Left lung (tissue), 10 donors: Measurements from ENCODE around the gene MARCHF4. TPM values are rescaled to one million over a fixed set of nuclear protein-coding genes. Genes with fewer than 3 reads are reported as not detected.
A peak's percentile ranks its signal among the peaks of the same experiment; 100 is the strongest.

ENCODE experiments used
- ATAC-seq: fragments of 200-7000 bp; cut with Tn5 transposase; one replicate; pipeline ENCODE4 v1.9.1; 2020; ENCODE audit warnings: moderate library complexity
- DNase-seq, 4 donors: peaks; one replicate each; pipeline ENCODE4 v3.0.0-alpha.2; 2013 to 2020
- H3K27ac ChIP-seq, 2 donors: fragments of 200-600 bp; sonication (generic) in 1 of 2; one replicate each; pipeline versions ENCODE4 v1.5.0 to v1.8.0; 2020 to 2021
- H3K27me3 ChIP-seq, 2 donors: fragments of 200-600 bp; sonication (generic) in 1 of 2; one replicate each; pipeline versions ENCODE4 v1.5.0 to v1.8.0; 2020 to 2021
- H3K36me3 ChIP-seq, 2 donors: fragments of 200-600 bp; sonication (generic) in 1 of 2; one replicate each; pipeline versions ENCODE4 v1.5.0 to v1.8.0; 2020 to 2021
- H3K4me1 ChIP-seq, 2 donors: fragments of 200-600 bp; one replicate each; pipeline ENCODE4 v1.8.0; 2021
- H3K4me3 ChIP-seq, 2 donors: fragments of 200-600 bp; sonication (generic) in 1 of 2; one replicate each; pipeline versions ENCODE4 v1.5.0 to v1.8.0; 2020 to 2021; ENCODE audit warnings: mild to moderate bottlenecking in 1 of 2
- H3K9me3 ChIP-seq, 2 donors: fragments of 200-600 bp; sonication (generic) in 1 of 2; one replicate each; pipeline versions ENCODE4 v1.5.0 to v1.8.0; 2020 to 2021
- intact Hi-C, 2 donors: fragments of 100-400 bp; cut with DNase I; formaldehyde crosslinking; loops; one replicate each; pipeline versions ENCODE4 v1.11.2 to v1.14.2; 2022
- polyA plus RNA-seq, 6 donors: library from polyadenylated mRNA; unstranded; fragments of 120-200 nt; gene quantifications; one replicate each; pipeline ENCODE4 v1.2.1, GENCODE V29; 2013; ENCODE audit not compliant: insufficient read length in 6 of 6
- total RNA-seq, 2 donors: library from RNA; stranded (reverse); fragmentation: NEBNext Ultra II Directional; extraction: Animal tissue kit (Norgen Biotek cat#: 25700); gene quantifications; one replicate each; pipeline ENCODE4 v1.2.1, GENCODE V29; 2021
- TF ChIP-seq, protein P1 (sequence below), 2 donors: fragments of 200-600 bp; sonication (generic) in 1 of 2; IDR thresholded peaks; one replicate each; pipeline versions ENCODE4 v1.5.0 to v1.8.0; 2021; ENCODE audit warnings: antibody characterized with exemption in 2 of 2
- donor health status: DM: no; HTN: yes; CAD: no.
- donor health status: DM: no; HTN: no; CAD: no.

MARCHF4 gene
- total and polyA plus RNA-seq, 8 donors = 0.15 to 0.61 (median 0.22) TPM; not detected in 1

DNA sequence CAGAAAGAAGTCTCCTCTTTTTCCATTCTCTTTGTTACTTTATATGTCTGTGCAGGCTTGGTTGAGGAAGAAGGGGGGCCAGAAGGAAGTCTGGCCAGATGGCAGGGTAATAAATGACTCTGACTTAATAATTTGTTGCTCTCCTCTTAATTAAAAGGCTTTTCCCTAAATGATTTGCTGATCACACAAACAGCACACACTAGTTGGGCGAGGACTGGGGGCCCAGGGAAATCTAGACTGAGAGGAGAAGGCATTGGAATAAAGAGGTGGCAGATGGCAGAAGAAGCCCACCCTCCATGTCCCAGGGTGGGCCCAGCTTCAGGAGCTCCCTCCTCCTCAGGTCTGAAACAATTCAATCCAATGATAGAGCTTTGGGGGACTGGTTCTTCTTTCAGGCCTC is 27.3 kb upstream of the MARCHF4 start:
- H3K9me3 ChIP-seq = no peaks in the 10 kb centered on the region
- no peaks in the 10 kb centered on the region for H3K4me1 ChIP-seq
- intact Hi-C loops = no loop called here
- no peaks in the 10 kb centered on the region for H3K36me3 ChIP-seq
- ATAC-seq (no peak), DNase-seq (no peak)
- TF ChIP-seq, protein P1, sequence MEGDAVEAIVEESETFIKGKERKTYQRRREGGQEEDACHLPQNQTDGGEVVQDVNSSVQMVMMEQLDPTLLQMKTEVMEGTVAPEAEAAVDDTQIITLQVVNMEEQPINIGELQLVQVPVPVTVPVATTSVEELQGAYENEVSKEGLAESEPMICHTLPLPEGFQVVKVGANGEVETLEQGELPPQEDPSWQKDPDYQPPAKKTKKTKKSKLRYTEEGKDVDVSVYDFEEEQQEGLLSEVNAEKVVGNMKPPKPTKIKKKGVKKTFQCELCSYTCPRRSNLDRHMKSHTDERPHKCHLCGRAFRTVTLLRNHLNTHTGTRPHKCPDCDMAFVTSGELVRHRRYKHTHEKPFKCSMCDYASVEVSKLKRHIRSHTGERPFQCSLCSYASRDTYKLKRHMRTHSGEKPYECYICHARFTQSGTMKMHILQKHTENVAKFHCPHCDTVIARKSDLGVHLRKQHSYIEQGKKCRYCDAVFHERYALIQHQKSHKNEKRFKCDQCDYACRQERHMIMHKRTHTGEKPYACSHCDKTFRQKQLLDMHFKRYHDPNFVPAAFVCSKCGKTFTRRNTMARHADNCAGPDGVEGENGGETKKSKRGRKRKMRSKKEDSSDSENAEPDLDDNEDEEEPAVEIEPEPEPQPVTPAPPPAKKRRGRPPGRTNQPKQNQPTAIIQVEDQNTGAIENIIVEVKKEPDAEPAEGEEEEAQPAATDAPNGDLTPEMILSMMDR (IDR thresholded peaks at IDR 0.05) = no peak
- H3K4me3 ChIP-seq = no peak overlapping the region
- no peaks in the 10 kb centered on the region for H3K27me3 ChIP-seq
- no peak overlapping the region for H3K27ac ChIP-seq

DNA sequence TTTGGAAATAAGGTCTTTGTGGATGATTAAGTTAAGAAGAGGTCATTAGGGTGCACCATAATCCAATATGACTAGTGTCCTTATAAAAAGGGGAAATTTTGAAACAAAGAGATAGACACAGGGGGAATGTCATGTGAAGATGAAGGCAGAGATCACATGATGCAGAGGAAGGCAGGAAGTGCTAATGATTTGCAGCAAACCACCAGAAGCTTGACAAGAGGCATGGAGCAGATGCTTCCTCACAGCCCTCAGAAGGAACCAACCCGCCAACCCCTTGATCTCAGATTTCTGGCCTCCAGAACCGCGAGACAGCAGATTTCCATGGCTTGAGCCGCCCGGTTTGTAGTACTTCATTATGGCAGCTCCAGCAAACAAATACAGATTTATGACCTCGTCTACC is 22.6 kb upstream of the MARCHF4 start:
- Histone ChIP-seq H3K27me3 (no peaks in the 10 kb centered on the region), H3K9me3 (no peaks in the 10 kb centered on the region), H3K4me1 (no peaks in the 10 kb centered on the region), H3K36me3 (no peaks in the 10 kb centered on the region), H3K4me3 (no peak overlapping the region), H3K27ac (no peak overlapping the region)
- DNase-seq = no peak
- peak; percentile 48 for ATAC-seq
- TF ChIP-seq, protein P1 (IDR thresholded peaks at IDR 0.05) = no peak
- intact Hi-C loops = no loop called here

DNA sequence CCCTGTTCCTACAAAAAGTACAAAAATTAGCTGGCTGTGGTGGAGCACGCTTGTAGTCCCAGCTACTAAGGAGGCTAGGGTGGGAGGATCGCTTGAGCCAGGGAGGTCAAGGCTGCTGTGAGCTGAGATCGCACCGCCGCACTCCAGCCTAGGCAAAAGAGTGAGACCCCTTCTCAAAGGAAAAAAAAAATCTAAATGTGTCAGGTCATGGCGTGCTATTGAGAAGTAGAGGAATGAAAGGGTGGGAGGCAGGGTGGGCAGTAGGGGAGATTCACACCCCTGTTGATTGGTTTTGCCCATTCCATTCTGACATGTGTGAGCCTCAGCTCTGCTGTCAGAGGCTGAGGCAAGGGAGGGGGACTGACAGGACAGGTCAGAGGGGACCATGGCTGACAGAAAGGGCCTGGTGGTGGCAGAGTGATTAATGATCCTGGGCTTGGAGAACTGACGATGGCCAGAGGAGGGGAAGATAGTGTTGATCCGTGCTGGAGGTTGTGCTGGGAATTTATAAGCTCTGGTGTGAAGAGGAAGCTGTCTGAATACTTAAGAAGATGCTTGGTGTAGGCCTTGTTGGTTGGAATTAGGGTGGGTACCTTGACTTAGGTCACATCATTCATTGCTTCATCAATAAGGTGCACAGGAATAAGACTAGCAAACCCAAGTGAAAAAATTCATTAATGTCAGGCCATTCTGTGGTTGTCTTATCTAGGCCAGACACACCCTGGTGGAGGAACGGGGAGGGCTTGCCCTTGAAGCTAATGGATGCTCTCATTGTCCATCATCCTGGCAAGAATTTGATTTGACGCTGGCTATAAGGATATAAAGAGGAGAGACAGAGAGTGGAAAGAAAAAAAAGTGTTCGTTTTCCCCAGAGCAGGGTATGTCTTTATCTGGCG is 20.9 kb upstream of the MARCHF4 start:
- Histone ChIP-seq H3K27ac (no peak overlapping the region), H3K36me3 (no peaks in the 10 kb centered on the region), H3K9me3 (no peaks in the 10 kb centered on the region), H3K4me1 (no peaks in the 10 kb centered on the region), H3K4me3 (no peak overlapping the region), H3K27me3 (no peaks in the 10 kb centered on the region)
- intact Hi-C loops = no loop called here
- no peak for ATAC-seq
- TF ChIP-seq, protein P1 (IDR thresholded peaks at IDR 0.05) = no peak
- no peak for DNase-seq

DNA sequence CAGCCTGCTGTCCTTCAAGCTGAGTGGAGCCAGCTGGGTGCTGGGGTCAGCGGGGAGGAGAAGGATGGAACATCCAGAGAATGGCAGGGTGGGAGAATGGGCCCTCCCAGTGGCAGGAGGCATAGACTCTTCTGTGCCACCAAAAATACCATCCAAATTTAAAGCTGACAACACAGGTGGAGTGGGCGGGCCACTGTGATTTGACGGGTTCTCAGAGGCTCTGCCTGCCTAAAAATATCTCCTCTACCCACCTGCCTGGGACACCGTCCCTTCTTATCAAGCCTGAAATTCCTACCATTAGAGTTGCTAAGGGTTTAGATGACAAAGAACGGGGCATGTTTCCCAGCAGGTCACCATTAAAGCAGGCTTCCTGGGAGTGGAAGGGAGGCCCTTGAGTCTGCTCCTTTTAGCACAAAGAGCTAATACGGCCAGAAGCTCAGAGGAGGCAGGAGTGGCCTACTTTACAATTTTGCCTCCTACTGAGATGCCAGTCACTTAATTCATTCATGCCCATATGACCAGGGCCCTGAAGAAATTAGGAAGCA is 19.8 kb upstream of the MARCHF4 start:
- intact Hi-C loops = no loop called here
- Histone ChIP-seq H3K27me3 (no peaks in the 10 kb centered on the region), H3K27ac (no peak overlapping the region), H3K9me3 (no peaks in the 10 kb centered on the region), H3K36me3 (no peaks in the 10 kb centered on the region), H3K4me1 (no peaks in the 10 kb centered on the region), H3K4me3 (no peak overlapping the region)
- no peak for DNase-seq
- no peak for ATAC-seq
- TF ChIP-seq, protein P1 (IDR thresholded peaks at IDR 0.05) = no peak

DNA sequence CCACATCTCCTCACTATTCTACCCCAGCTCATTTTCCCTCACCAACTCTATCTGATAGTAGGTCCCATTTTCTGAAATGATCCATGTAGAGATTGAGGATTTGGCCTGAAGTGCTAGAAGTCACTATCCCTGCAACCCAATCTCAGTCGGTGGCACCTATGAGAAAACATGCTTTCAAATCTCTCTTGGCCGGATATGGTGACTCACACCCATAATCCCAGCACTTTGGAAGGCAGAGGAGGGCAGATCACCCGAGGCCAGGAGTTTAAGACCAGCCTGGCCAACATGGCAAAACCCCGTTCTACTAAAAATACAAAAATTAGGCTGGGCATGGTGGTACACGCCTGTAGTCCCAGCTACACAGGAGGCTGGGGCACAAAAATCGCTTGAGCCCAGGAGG is 19.1 kb upstream of the MARCHF4 start:
- Histone ChIP-seq H3K27ac (no peak overlapping the region), H3K4me3 (no peak overlapping the region), H3K36me3 (no peaks in the 10 kb centered on the region), H3K4me1 (no peaks in the 10 kb centered on the region), H3K9me3 (no peaks in the 10 kb centered on the region), H3K27me3 (no peaks in the 10 kb centered on the region)
- intact Hi-C loops = no loop called here
- TF ChIP-seq, protein P1 (IDR thresholded peaks at IDR 0.05) = no peak
- no peak for ATAC-seq
- no peak for DNase-seq
